Activated CD8-positive, alpha-beta T cell treated with anti-CD3 and anti-CD28 coated beads for 36 hours (primary cell): ENCODE data around the gene KLHL41. TPM values are rescaled to one million over a fixed set of nuclear protein-coding genes. Genes with fewer than 3 reads are reported as not detected.
"Not testable (repeated sequence)": the region's sequence is repeated elsewhere in the genome, so short reads cannot be mapped to it uniquely, and the experiment has no call there.

Experiments used
- ATAC-seq: fragments of 200-7000 bp; cut with Tn5 transposase; one replicate; pipeline ENCODE4 v1.10.0; 2021; ENCODE audit warnings: mild to moderate bottlenecking, moderate library complexity
- CTCF ChIA-PET: fragments of 350-600 bp; sonication (Branson Sonifier 250); formaldehyde crosslinking; loops from one replicate; lab custom pipeline; 2021; ENCODE audit warnings: antibody characterized with exemption; lab: Charles Lee
- POLR2A ChIA-PET: fragments of 350-600 bp; sonication (Branson Sonifier 250); formaldehyde crosslinking; loops from one replicate; lab custom pipeline; 2021; ENCODE audit warnings: antibody characterized with exemption; lab: Charles Lee
- DNase-seq: peaks from one replicate; pipeline ENCODE4 v3.0.0-alpha.2; 2020
- H3K27ac Mint-ChIP-seq: one replicate; pipeline ENCODE4 v1.8.0; 2021; ENCODE audit warnings: mild to moderate bottlenecking, mixed read lengths
- H3K27me3 Mint-ChIP-seq: one replicate; pipeline ENCODE4 v1.8.0; 2021; ENCODE audit warnings: mixed read lengths
- H3K36me3 Mint-ChIP-seq: one replicate; pipeline ENCODE4 v1.8.0; 2021; ENCODE audit warnings: low read depth, mixed read lengths
- H3K4me1 Mint-ChIP-seq: one replicate; pipeline ENCODE4 v1.8.0; 2021; ENCODE audit warnings: low read depth, mixed read lengths
- H3K4me3 Mint-ChIP-seq: one replicate; pipeline ENCODE4 v1.8.0; 2021; ENCODE audit warnings: mild to moderate bottlenecking, moderate library complexity, mixed read lengths
- H3K9me3 Mint-ChIP-seq: one replicate; pipeline ENCODE4 v1.8.0; 2021; ENCODE audit warnings: mixed read lengths
- CTCF ChIP-seq: fragments of 200-600 bp; IDR thresholded peaks from one replicate; pipeline ENCODE4 v1.8.0; 2022; ENCODE audit warnings: antibody characterized with exemption, mild to moderate bottlenecking
- intact Hi-C: fragments of 100-400 bp; cut with micrococcal nuclease; formaldehyde crosslinking; loops from one replicate; pipeline ENCODE4 v1.10.0; 2022
- total RNA-seq, 2 experiments: library from RNA; stranded (reverse); gene quantifications; one replicate each; pipeline ENCODE4 v1.2.3, GENCODE V29; 2021

Gene KLHL41
- total RNA-seq, 2 experiments from 2014 or later, result 0.34 TPM; not detected in 1

- CTCF ChIA-PET, result no interaction called here
- no peak for TF ChIP-seq CTCF
- H3K36me3 Mint-ChIP-seq, result peaks cover 14% of the 10 kb centered on the region
Observed at GRCh38 chr2:169540146-169540545, 30.6 kb downstream of the KLHL41 start.

GRCh38 chr2:169542433-169542832, 32.9 kb downstream of the KLHL41 start:
- intact Hi-C loops, result no loop called here
- no peak for TF ChIP-seq CTCF
- H3K27ac Mint-ChIP-seq, result no peak overlapping the region
- DNase-seq (no peak), ATAC-seq (no peak)
- peaks cover 6% of the 10 kb centered on the region for H3K4me1 Mint-ChIP-seq
- ChIA-PET CTCF (no interaction called here), POLR2A (no interaction called here)
- H3K36me3 Mint-ChIP-seq, result peaks cover 21% of the 10 kb centered on the region
- no peaks in the 10 kb centered on the region for H3K27me3 Mint-ChIP-seq
- no peak overlapping the region for H3K4me3 Mint-ChIP-seq
- H3K9me3 Mint-ChIP-seq, result no peaks in the 10 kb centered on the region

More at GRCh38 chr2:169540146-169540545, 30.6 kb downstream of the KLHL41 start:
- H3K9me3 Mint-ChIP-seq, result no peaks in the 10 kb centered on the region
- DNase-seq (no peak), ATAC-seq (no peak)
- no peak overlapping the region for H3K27ac Mint-ChIP-seq
- H3K4me3 Mint-ChIP-seq, result no peak overlapping the region
- no peaks in the 10 kb centered on the region for H3K27me3 Mint-ChIP-seq
- intact Hi-C loops, result no loop called here
- H3K4me1 Mint-ChIP-seq, result no peaks in the 10 kb centered on the region
- POLR2A ChIA-PET, result no interaction called here

- DNase-seq (no peak), ATAC-seq (no peak)
- H3K9me3 Mint-ChIP-seq, result no peaks in the 10 kb centered on the region
- intact Hi-C loops, result no loop called here
- no peaks in the 10 kb centered on the region for H3K27me3 Mint-ChIP-seq
- POLR2A ChIA-PET, result interaction anchor here (1.2 kb wide), 1 partner anchor 26 kb away, joined by 3 read pairs; the partner anchor contains the start of gene FASTKD1
- H3K4me3 Mint-ChIP-seq, result no peak overlapping the region
- CTCF ChIA-PET, result no interaction called here
- H3K36me3 Mint-ChIP-seq, result peaks cover 27% of the 10 kb centered on the region
- no peak for TF ChIP-seq CTCF
- H3K4me1 Mint-ChIP-seq, result peaks cover 6% of the 10 kb centered on the region
- no peak overlapping the region for H3K27ac Mint-ChIP-seq
Observed at GRCh38 chr2:169546756-169547155, 37.3 kb downstream of the KLHL41 start.

GRCh38 chr2:169561364-169561763, 51.9 kb downstream of the KLHL41 start:
- no peak for ATAC-seq
- no peaks in the 10 kb centered on the region for H3K27me3 Mint-ChIP-seq
- H3K9me3 Mint-ChIP-seq, result no peaks in the 10 kb centered on the region
- TF ChIP-seq CTCF, result no peak
- POLR2A ChIA-PET, result interaction anchor here (0.9 kb wide), 1 partner anchor 82 kb away, joined by 4 read pairs; the partner anchor contains the start of gene BBS5
- H3K36me3 Mint-ChIP-seq, result peaks cover 25% of the 10 kb centered on the region
- no peak for DNase-seq
- CTCF ChIA-PET, result no interaction called here
- intact Hi-C loops, result loop anchor here (2.0 kb wide), 1 partner anchor 93 kb away; no protein-coding TSS in a partner anchor
- no peak overlapping the region for H3K27ac Mint-ChIP-seq
- no peaks in the 10 kb centered on the region for H3K4me1 Mint-ChIP-seq
- no peak overlapping the region for H3K4me3 Mint-ChIP-seq

- H3K27ac Mint-ChIP-seq, H3K4me3 Mint-ChIP-seq, H3K4me1 Mint-ChIP-seq, DNase-seq, H3K27me3 Mint-ChIP-seq, ATAC-seq, intact Hi-C loops, H3K9me3 Mint-ChIP-seq: not testable (repeated sequence)
- ChIA-PET CTCF (interaction anchor here (1.9 kb wide), 1 partner anchor 10 kb away, joined by 5 read pairs; no protein-coding TSS in a partner anchor), POLR2A (interaction anchor here (1.3 to 1.7 kb wide), 2 partner anchors 9 to 11 kb away, joined by 5 to 6 read pairs; partner anchors contain the start of gene FASTKD1)
- peaks cover 25% of the 10 kb centered on the region for H3K36me3 Mint-ChIP-seq
Observed at GRCh38 chr2:169562084-169562483, 52.6 kb downstream of the KLHL41 start.
